Stimulated activated CD8-positive, alpha-beta memory T cell treated with anti-CD3 and anti-CD28 coated beads, Interleukin-4, amount 100 ng/mL, for 1 hour (primary cell): Measurements from ENCODE around the gene CD200R1L.

Experiments used
- DNase-seq, 2 donors: peaks; one replicate each; pipeline ENCODE4 v3.0.0-alpha.2; 2020; ENCODE audit warnings: low read depth in 2 of 2, low spot score in 1 of 2

CD200R1L gene

GRCh38 chr3:112793326-112794081 lies 53.2 kb downstream of the CD200R1L start:
- DNase-seq, result no peak

GRCh38 chr3:112791736-112792135 lies 54.9 kb downstream of the CD200R1L start:
- no peak for DNase-seq

GRCh38 chr3:112789787-112790186 lies 56.9 kb downstream of the CD200R1L start:
- no peak for DNase-seq

GRCh38 chr3:112786881-112787579 lies 59.6 kb downstream of the CD200R1L start:
- DNase-seq, result no peak

- DNase-seq, result no peak
Measured at GRCh38 chr3:112786002-112786590, 60.6 kb downstream of the CD200R1L start.

GRCh38 chr3:112785321-112786001 lies 61.2 kb downstream of the CD200R1L start:
- DNase-seq, result no peak

GRCh38 chr3:112782491-112782890 lies 64.2 kb downstream of the CD200R1L start:
- DNase-seq, result no peak

GRCh38 chr3:112781599-112781998 lies 65.1 kb downstream of the CD200R1L start:
- no peak for DNase-seq

- DNase-seq, result no peak
Measured at GRCh38 chr3:112779558-112780480, 66.8 kb downstream of the CD200R1L start.

- DNase-seq, result no peak
Measured at GRCh38 chr3:112779011-112779410, 67.7 kb downstream of the CD200R1L start.

GRCh38 chr3:112778353-112778948 lies 68.2 kb downstream of the CD200R1L start:
- no peak for DNase-seq

- DNase-seq, result no peak
Measured at GRCh38 chr3:112777811-112778210, 68.9 kb downstream of the CD200R1L start.

- DNase-seq, result no peak
Measured at GRCh38 chr3:112776836-112777235, 69.8 kb downstream of the CD200R1L start.

GRCh38 chr3:112776000-112776399 lies 70.7 kb downstream of the CD200R1L start:
- no peak for DNase-seq

- DNase-seq, result no peak
Measured at GRCh38 chr3:112775011-112775742, 71.5 kb downstream of the CD200R1L start.

- DNase-seq, result no peak
Measured at GRCh38 chr3:112774293-112774926, 72.3 kb downstream of the CD200R1L start.

- DNase-seq, result no peak
Measured at GRCh38 chr3:112773864-112774263, 72.8 kb downstream of the CD200R1L start.

GRCh38 chr3:112770951-112771350 lies 75.7 kb downstream of the CD200R1L start:
- no peak for DNase-seq

- DNase-seq, result no peak
Measured at GRCh38 chr3:112770032-112770626, 76.5 kb downstream of the CD200R1L start.
